ENCODE data around the gene PES1.

GRCh38 chr22:30552719-30553118 lies 39.0 kb downstream of the PES1 start:
- TF ChIP-seq FOXM1 (IDR thresholded peaks at IDR 0.05; ENCODE audit: borderline replicate concordance, low read depth): no peak
- TF ChIP-seq REST (IDR thresholded peaks at IDR 0.05; ENCODE audit: low read depth): no peak
- no peak for TF ChIP-seq TAF1 (IDR thresholded peaks at IDR 0.05; ENCODE audit: low read depth)
- TF ChIP-seq MAX (IDR thresholded peaks at IDR 0.05): no peak
- no peak for TF ChIP-seq NFIC (IDR thresholded peaks at IDR 0.05)
- no peak for TF ChIP-seq TCF12 (IDR thresholded peaks at IDR 0.05; ENCODE audit: low read depth)
- no peak for TF ChIP-seq RAD21 (IDR thresholded peaks at IDR 0.05; ENCODE audit: low read depth)
- no peak for TF ChIP-seq YY1 (IDR thresholded peaks at IDR 0.05; ENCODE audit: low read depth)
- TF ChIP-seq TEAD4 (IDR thresholded peaks at IDR 0.05): no peak
- TF ChIP-seq EP300 (IDR thresholded peaks at IDR 0.05; ENCODE audit: borderline replicate concordance): no peak
- no peak for TF ChIP-seq CREB1 (IDR thresholded peaks at IDR 0.05; ENCODE audit: low read depth)
- no peak for TF ChIP-seq USF1 (IDR thresholded peaks at IDR 0.05)

All from Ishikawa (cell line).